Body of pancreas (tissue), 4 donors: Measurements from ENCODE around the gene GMPPA. TPM values are rescaled to one million over a fixed set of nuclear protein-coding genes. Genes with fewer than 3 reads are reported as not detected.

Experiments used
- ATAC-seq: fragments of 150-250 bp; one replicate; pipeline ENCODE4 v1.9.1; 2016
- DNase-seq, 4 donors: peaks; one replicate each; pipeline ENCODE4 v3.0.0-alpha.2; 2019
- H3K27ac ChIP-seq, 4 donors: fragments of 200-600 bp; sonication (generic); 1 replicate in 3 of 4; 2 replicates in 1 of 4; pipeline versions ENCODE4 v1.5.1 to v1.6.1; 2016 to 2019; ENCODE audit warnings: mild to moderate bottlenecking in 1 of 4, mixed read lengths in 1 of 4, moderate library complexity in 1 of 4
- H3K27me3 ChIP-seq, 2 donors: fragments of 200-600 bp; sonication (generic); one replicate each; pipeline ENCODE4 v1.6.0; 2016; ENCODE audit warnings: mild to moderate bottlenecking in 1 of 2
- H3K36me3 ChIP-seq, 2 donors: fragments of 200-600 bp; sonication (generic); replicated peaks in 1 of 2; 2 replicates each; pipeline ENCODE4 v1.5.1; 2016; ENCODE audit warnings: low read depth in 2 of 2; ENCODE audit not compliant: insufficient read depth in 1 of 2
- H3K4me1 ChIP-seq: fragments of 200-600 bp; sonication (generic); one replicate; pipeline ENCODE4 v1.6.0; 2016
- H3K4me3 ChIP-seq, 2 donors: fragments of 200-600 bp; sonication (generic); 1 replicate in 1 of 2; 2 replicates in 1 of 2; pipeline ENCODE4 v1.5.1; 2016 to 2019
- H3K9me3 ChIP-seq, 3 donors: fragments of 200-600 bp; sonication (generic); 1 replicate in 2 of 3; 2 replicates in 1 of 3; pipeline ENCODE4 v1.5.1; 2016
- POLR2A ChIP-seq, 3 donors: fragments of 450-650 bp; IDR thresholded peaks; one replicate each; pipeline ENCODE4 v1.6.1; 2016; ENCODE audit warnings: antibody characterized with exemption in 3 of 3, mild to moderate bottlenecking in 2 of 3
- whole genome bisulfite sequencing, 2 donors: methylation state at CpG; one replicate each; pipeline ENCODE4 v1.1.5; 2017; 5-methylcytosine and 5-hydroxymethylcytosine counted together
- intact Hi-C: fragments of 100-400 bp; cut with DNase I; formaldehyde crosslinking; loops from one replicate; pipeline ENCODE4 v1.15.1; 2023
- total RNA-seq, 2 donors: library from RNA; depleted of rRNA; stranded (reverse); fragments of >200 nt; gene quantifications; one replicate each; pipeline ENCODE4 v1.1.0, GENCODE V29; 2016
- TF ChIP-seq, protein P1 (sequence below), 7 experiments: fragments of 450-650 bp in 4 of 7; fragments of 200-600 bp in 3 of 7; sonication (generic) in 3 of 7; IDR thresholded peaks; one replicate each; pipeline ENCODE4 v1.5.1; 2016 to 2019; ENCODE audit warnings: antibody characterized with exemption in 7 of 7

The GMPPA gene
- total RNA-seq, 2 donors from 2014 or later = 40.5 to 57.4 TPM

DNA sequence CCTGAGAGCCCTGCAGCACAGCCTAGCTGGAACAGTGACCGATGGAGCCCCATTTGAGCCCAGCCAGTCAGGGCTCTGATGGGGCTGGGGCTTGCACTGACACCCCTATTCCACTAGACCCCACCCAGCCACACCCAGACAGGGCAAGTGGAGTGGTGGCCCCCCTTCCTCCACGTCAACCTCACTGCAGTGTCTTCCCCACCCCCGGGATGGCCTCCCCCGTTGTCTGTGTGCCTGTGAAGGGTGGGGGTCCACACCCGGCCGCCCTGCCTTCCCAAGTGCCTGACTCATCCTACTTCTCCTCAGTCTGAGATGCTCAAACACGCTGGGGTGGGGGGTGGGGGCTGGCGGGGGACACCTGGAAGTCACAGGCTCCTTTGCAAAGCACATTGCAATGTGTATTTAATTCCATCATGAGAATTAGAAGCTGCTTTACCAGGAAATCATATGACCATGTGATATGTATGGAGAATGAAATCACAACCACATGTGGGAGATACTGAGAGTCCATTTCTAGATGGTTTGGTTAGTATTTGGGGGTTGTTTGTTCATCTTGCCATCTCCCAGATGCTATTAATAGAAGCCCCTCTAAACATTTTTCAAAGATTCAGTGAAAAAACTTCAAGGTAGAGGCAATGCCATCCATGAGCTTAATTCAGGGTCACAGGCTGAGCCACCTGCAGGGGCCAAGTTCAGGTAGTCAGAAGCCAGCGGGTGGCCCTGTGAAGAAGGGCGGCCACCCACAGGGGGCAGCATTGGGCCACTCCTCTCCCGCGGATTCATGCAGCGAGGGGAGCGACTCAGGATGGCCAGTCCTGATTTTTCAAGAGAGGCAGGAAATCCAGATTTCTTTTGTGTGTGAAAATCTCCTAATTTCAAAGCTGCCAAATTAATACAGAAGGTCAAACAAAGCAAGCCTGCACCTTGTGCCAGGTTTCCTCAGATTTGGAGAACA, 22.7 kb upstream of the GMPPA start:
- Histone ChIP-seq H3K4me3 (no peak overlapping the region), H3K27me3 (no peaks in the 10 kb centered on the region)

DNA sequence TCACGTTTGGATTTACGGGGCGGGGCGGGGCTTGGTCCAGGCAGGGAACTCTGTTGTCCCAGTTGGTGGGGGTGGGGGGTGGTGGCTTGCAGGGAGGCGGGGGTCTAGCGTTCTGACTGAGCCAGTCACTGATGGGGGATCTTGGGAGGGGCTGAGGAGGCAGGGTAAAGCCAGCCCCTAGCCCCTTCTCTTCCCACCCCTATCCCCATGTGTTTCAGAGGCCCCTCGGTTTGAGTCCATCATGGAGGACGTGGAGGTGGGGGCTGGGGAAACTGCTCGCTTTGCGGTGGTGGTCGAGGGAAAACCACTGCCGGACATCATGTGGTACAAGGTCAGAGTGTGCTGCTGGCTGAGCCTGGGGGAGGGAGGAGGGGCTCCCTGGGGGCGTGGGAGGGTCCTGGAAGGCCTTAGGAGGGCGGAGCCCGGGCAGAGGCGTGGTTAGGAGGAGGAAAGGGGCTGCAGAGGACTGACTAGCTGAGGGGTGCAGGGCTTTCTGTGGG, 22.0 kb upstream of the GMPPA start:
- TF ChIP-seq, protein P1, sequence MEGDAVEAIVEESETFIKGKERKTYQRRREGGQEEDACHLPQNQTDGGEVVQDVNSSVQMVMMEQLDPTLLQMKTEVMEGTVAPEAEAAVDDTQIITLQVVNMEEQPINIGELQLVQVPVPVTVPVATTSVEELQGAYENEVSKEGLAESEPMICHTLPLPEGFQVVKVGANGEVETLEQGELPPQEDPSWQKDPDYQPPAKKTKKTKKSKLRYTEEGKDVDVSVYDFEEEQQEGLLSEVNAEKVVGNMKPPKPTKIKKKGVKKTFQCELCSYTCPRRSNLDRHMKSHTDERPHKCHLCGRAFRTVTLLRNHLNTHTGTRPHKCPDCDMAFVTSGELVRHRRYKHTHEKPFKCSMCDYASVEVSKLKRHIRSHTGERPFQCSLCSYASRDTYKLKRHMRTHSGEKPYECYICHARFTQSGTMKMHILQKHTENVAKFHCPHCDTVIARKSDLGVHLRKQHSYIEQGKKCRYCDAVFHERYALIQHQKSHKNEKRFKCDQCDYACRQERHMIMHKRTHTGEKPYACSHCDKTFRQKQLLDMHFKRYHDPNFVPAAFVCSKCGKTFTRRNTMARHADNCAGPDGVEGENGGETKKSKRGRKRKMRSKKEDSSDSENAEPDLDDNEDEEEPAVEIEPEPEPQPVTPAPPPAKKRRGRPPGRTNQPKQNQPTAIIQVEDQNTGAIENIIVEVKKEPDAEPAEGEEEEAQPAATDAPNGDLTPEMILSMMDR (IDR thresholded peaks at IDR 0.05) = no peak
- TF ChIP-seq POLR2A (IDR thresholded peaks at IDR 0.05) = no peak
- WGBS, 2 donors = 7 to 8% methylated on average over 10 to 16 of the region's 16 CpGs
- DNase-seq (peak in 1 of 4 donors; percentile 7), ATAC-seq (no peak)
- H3K27me3 ChIP-seq = no peaks in the 10 kb centered on the region
- H3K36me3 ChIP-seq = no peaks in the 10 kb centered on the region
- H3K27ac ChIP-seq = no peak overlapping the region
- intact Hi-C loops = loop anchor here (5.0 kb wide), 1 partner anchor 51 kb away; no protein-coding TSS in a partner anchor
- H3K4me1 ChIP-seq = no peaks in the 10 kb centered on the region
- H3K9me3 ChIP-seq = no peaks in the 10 kb centered on the region
- H3K4me3 ChIP-seq = no peak overlapping the region

More for the DNA sequence above, 22.7 kb upstream of the GMPPA start:
- intact Hi-C loops = loop anchor here (5.0 kb wide), 1 partner anchor 51 kb away; no protein-coding TSS in a partner anchor
- TF ChIP-seq, protein P1 (IDR thresholded peaks at IDR 0.05) = peak; percentile 80 to 92 (median 84)
- TF ChIP-seq POLR2A (IDR thresholded peaks at IDR 0.05) = no peak
- DNase-seq (peak; percentile 76 to 87 (median 80)), ATAC-seq (peak; percentile 84)
- Histone ChIP-seq H3K9me3 (no peaks in the 10 kb centered on the region), H3K36me3 (no peaks in the 10 kb centered on the region), H3K27ac (no peak overlapping the region), H3K4me1 (no peaks in the 10 kb centered on the region)
- 33% methylated on average over 5 to 14 of the region's 14 CpGs for WGBS, 2 donors

DNA sequence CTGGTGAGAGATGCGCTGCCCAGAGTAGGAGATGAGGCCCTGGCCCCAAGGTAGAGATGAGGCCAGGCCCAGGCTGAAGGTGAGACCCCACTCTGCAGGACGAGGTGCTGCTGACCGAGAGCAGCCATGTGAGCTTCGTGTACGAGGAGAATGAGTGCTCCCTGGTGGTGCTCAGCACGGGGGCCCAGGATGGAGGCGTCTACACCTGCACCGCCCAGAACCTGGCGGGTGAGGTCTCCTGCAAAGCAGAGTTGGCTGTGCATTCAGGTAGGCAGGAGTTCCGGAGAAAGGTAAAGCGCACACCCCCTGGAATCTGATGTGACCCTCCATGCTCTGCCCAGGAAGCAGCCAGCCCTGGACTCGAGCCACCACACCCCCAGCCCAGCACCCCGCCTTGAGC, 21.5 kb upstream of the GMPPA start:
- H3K4me1 ChIP-seq = no peaks in the 10 kb centered on the region
- intact Hi-C loops = loop anchor here (5.0 kb wide), 1 partner anchor 50 kb away; no protein-coding TSS in a partner anchor
- no peak for ATAC-seq
- no peaks in the 10 kb centered on the region for H3K9me3 ChIP-seq
- WGBS, 2 donors = 70 to 77% methylated on average over 12 to 13 of the region's 13 CpGs
- DNase-seq = no peak
- no peak overlapping the region for H3K4me3 ChIP-seq
- H3K27ac ChIP-seq = no peak overlapping the region
- H3K27me3 ChIP-seq = no peaks in the 10 kb centered on the region
- H3K36me3 ChIP-seq = no peaks in the 10 kb centered on the region
- TF ChIP-seq, protein P1 (IDR thresholded peaks at IDR 0.05) = no peak
- TF ChIP-seq POLR2A (IDR thresholded peaks at IDR 0.05) = no peak

DNA sequence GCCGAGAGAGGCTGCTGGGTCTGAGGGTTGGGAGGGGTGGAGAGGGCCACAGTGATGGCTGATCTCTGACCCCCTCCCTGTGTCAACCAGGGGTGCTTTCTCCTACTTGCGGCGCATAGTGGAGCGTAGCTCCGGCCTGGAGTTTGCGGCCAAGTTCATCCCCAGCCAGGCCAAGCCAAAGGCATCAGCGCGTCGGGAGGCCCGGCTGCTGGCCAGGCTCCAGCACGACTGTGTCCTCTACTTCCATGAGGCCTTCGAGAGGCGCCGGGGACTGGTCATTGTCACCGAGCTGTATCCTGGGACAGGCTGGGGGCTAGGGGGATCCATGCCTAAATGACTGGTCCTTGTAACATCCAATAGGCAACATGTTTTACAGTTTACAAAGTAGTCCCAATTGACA, 20.9 kb upstream of the GMPPA start:
- no peaks in the 10 kb centered on the region for H3K4me1 ChIP-seq
- 85 to 94% methylated on average over 15 of the region's 15 CpGs for WGBS, 2 donors
- DNase-seq = no peak
- no peak for ATAC-seq
- no peak overlapping the region for H3K27ac ChIP-seq
- H3K36me3 ChIP-seq = no peaks in the 10 kb centered on the region
- H3K27me3 ChIP-seq = peaks cover 0 to 1% of the 10 kb centered on the region in 2 donors
- no peaks in the 10 kb centered on the region for H3K9me3 ChIP-seq
- intact Hi-C loops = loop anchor here (5.0 kb wide), 1 partner anchor 49 kb away; no protein-coding TSS in a partner anchor
- no peak overlapping the region for H3K4me3 ChIP-seq
- TF ChIP-seq, protein P1 (IDR thresholded peaks at IDR 0.05) = no peak
- no peak for TF ChIP-seq POLR2A (IDR thresholded peaks at IDR 0.05)
